Measurements from ENCODE around the gene INCA1. TPM values are rescaled to one million over a fixed set of nuclear protein-coding genes. Genes with fewer than 3 reads are reported as not detected.
"Not testable (repeated sequence)": the region's sequence is repeated elsewhere in the genome, so short reads cannot be mapped to it uniquely, and the experiment has no call there.

The INCA1 gene
- total RNA-seq, 1 donor from 2014 or later: 0.43 TPM

- not testable (repeated sequence) for DNase-seq (ENCODE audit: low spot score); H3K27me3 Mint-ChIP-seq (ENCODE audit: low read depth); H3K9me3 Mint-ChIP-seq; H3K36me3 Mint-ChIP-seq (ENCODE audit: low read depth); H3K4me3 Mint-ChIP-seq (ENCODE audit: low read depth)
- Mint-ChIP-seq H3K4me1 (ENCODE audit: low read depth) (peaks cover 14% of the 10 kb centered on the region), H3K27ac (peak overlapping the region; percentile 96)
- intact Hi-C loops (cut with micrococcal nuclease): loop anchor here (5.0 kb wide), 1 partner anchor 33 kb away; the partner anchor contains the start of genes INCA1 and KIF1C
Observed at GRCh38 chr17:5030168-5030567, 32.8 kb upstream of the INCA1 start.

- peaks cover 4% of the 10 kb centered on the region for H3K36me3 Mint-ChIP-seq (ENCODE audit: low read depth)
- no peaks in the 10 kb centered on the region for H3K9me3 Mint-ChIP-seq
- no peak overlapping the region for H3K4me3 Mint-ChIP-seq (ENCODE audit: low read depth)
- H3K4me1 Mint-ChIP-seq (ENCODE audit: low read depth): peaks cover 14% of the 10 kb centered on the region
- DNase-seq (ENCODE audit: low spot score): no peak
- H3K27ac Mint-ChIP-seq: no peak overlapping the region
- intact Hi-C loops (cut with micrococcal nuclease): no loop called here
- H3K27me3 Mint-ChIP-seq (ENCODE audit: low read depth): no peaks in the 10 kb centered on the region
Observed at GRCh38 chr17:5027916-5028315, 30.6 kb upstream of the INCA1 start.

- intact Hi-C loops (cut with micrococcal nuclease): no loop called here
- Mint-ChIP-seq H3K36me3 (ENCODE audit: low read depth) (peaks cover 8% of the 10 kb centered on the region), H3K4me3 (ENCODE audit: low read depth) (no peak overlapping the region), H3K9me3 (no peaks in the 10 kb centered on the region), H3K27ac (no peak overlapping the region), H3K27me3 (ENCODE audit: low read depth) (no peaks in the 10 kb centered on the region), H3K4me1 (ENCODE audit: low read depth) (peaks cover 14% of the 10 kb centered on the region)
- no peak for DNase-seq (ENCODE audit: low spot score)
Observed at GRCh38 chr17:5027299-5027698, 30.0 kb upstream of the INCA1 start.

- Mint-ChIP-seq H3K27me3 (ENCODE audit: low read depth) (no peaks in the 10 kb centered on the region), H3K4me1 (ENCODE audit: low read depth) (no peaks in the 10 kb centered on the region), H3K36me3 (ENCODE audit: low read depth) (peaks cover 28% of the 10 kb centered on the region), H3K27ac (no peak overlapping the region), H3K9me3 (no peaks in the 10 kb centered on the region), H3K4me3 (ENCODE audit: low read depth) (no peak overlapping the region)
- intact Hi-C loops (cut with micrococcal nuclease): no loop called here
- no peak for DNase-seq (ENCODE audit: low spot score)
Observed at GRCh38 chr17:5024604-5025003, 27.3 kb upstream of the INCA1 start.

GRCh38 chr17:5023588-5024147, 26.3 kb upstream of the INCA1 start:
- no peaks in the 10 kb centered on the region for H3K27me3 Mint-ChIP-seq (ENCODE audit: low read depth)
- H3K4me1 Mint-ChIP-seq (ENCODE audit: low read depth): peaks cover 5% of the 10 kb centered on the region
- H3K4me3 Mint-ChIP-seq (ENCODE audit: low read depth): no peak overlapping the region
- intact Hi-C loops (cut with micrococcal nuclease): no loop called here
- DNase-seq (ENCODE audit: low spot score): no peak
- H3K36me3 Mint-ChIP-seq (ENCODE audit: low read depth): peaks cover 36% of the 10 kb centered on the region
- no peaks in the 10 kb centered on the region for H3K9me3 Mint-ChIP-seq
- peak overlapping the region; percentile 5 for H3K27ac Mint-ChIP-seq

DNA sequence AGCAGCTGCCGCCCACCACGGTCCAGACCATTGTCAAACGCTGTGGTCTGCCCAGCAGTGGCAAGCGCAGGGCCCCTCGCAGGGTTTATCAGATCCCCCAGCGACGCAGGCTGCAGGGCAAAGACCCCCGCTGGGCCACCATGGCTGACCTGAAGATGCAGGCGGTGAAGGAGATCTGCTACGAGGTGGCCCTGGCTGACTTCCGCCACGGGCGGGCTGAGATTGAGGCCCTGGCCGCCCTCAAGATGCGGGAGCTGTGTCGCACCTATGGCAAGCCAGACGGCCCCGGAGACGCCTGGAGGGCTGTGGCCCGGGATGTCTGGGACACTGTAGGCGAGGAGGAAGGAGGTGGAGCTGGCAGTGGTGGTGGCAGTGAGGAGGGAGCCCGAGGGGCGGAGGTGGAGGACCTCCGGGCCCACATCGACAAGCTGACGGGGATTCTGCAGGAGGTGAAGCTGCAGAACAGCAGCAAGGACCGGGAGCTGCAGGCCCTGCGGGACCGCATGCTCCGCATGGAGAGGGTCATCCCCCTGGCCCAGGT, 24.9 kb upstream of the INCA1 start:
- Mint-ChIP-seq H3K27ac (no peak overlapping the region), H3K4me3 (ENCODE audit: low read depth) (no peak overlapping the region), H3K9me3 (no peaks in the 10 kb centered on the region), H3K27me3 (ENCODE audit: low read depth) (no peaks in the 10 kb centered on the region), H3K4me1 (ENCODE audit: low read depth) (peaks cover 5% of the 10 kb centered on the region), H3K36me3 (ENCODE audit: low read depth) (peaks cover 37% of the 10 kb centered on the region)
- no peak for DNase-seq (ENCODE audit: low spot score)
- intact Hi-C loops (cut with micrococcal nuclease): no loop called here

DNA sequence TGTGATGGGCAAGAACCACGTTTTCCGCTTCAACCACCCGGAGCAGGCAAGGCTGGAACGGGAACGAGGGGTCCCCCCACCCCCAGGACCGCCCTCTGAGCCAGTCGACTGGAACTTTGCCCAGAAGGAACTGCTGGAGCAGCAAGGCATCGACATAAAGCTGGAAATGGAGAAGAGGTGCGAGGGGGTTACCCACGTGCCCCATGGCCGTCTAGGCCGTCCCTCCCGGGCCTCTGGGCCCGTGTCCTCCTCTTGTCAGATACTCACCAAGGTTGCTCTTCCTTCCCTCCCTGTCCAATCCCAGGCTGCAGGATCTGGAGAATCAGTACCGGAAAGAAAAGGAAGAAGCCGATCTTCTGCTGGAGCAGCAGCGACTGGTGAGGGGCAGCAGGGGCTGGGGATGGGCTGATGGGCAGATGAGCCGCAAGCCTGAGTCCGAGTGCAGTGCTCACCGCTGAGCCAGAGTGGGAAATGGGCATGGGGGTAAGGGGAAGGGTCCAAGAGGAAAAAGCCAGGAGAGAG, 23.2 kb upstream of the INCA1 start:
- Mint-ChIP-seq H3K9me3 (no peaks in the 10 kb centered on the region), H3K27ac (no peak overlapping the region), H3K4me3 (ENCODE audit: low read depth) (no peak overlapping the region), H3K36me3 (ENCODE audit: low read depth) (peaks cover 42% of the 10 kb centered on the region), H3K27me3 (ENCODE audit: low read depth) (no peaks in the 10 kb centered on the region), H3K4me1 (ENCODE audit: low read depth) (peaks cover 5% of the 10 kb centered on the region)
- intact Hi-C loops (cut with micrococcal nuclease): no loop called here
- DNase-seq (ENCODE audit: low spot score): no peak

DNA sequence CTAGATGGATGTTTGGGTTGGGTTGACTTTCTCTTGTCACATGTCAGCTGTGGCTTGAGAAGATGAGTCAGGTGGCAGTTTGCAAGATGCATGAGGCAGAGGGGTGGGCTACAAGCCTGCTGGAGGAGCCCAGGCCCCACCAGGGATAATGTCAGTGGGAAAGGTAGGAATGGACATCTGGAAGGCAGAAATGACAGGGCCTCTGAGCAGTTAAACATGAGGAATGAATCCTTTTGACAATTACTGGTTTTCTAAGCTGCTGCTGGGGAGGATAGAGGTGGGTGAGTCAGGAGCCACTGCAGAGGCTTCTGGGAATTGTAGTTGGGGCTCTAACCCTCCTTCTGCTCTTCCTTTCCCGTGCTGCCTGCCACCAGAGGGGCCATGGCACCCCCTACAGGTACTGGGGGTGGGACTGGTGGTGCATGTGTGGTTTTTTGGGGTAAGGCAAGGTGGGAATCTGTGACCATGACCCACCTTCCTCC, 22.2 kb upstream of the INCA1 start:
- Mint-ChIP-seq H3K27me3 (ENCODE audit: low read depth) (no peaks in the 10 kb centered on the region), H3K4me3 (ENCODE audit: low read depth) (no peak overlapping the region), H3K9me3 (no peaks in the 10 kb centered on the region), H3K27ac (peak overlapping the region; percentile 70), H3K4me1 (ENCODE audit: low read depth) (peaks cover 5% of the 10 kb centered on the region), H3K36me3 (ENCODE audit: low read depth) (peaks cover 49% of the 10 kb centered on the region)
- intact Hi-C loops (cut with micrococcal nuclease): no loop called here
- no peak for DNase-seq (ENCODE audit: low spot score)

DNA sequence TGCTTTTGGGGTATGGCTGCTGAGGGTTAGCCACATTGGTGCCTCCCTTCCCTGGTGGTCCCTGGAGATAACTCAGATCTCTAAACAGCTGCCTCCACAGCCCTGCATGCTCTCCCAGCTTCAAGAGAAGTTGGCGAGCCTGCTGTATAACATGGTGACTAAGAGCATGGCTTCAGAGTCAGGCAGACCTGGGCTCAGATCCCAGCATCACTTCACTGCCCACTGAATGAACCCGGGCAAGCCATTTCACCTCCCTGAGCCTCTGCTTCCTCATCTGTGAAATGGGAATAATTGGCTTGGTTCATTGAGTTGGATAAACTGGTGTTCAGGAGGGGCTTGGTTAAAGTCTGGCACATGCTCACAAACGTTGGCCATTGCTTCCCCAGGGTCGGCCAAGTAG, 17.0 kb upstream of the INCA1 start:
- DNase-seq (ENCODE audit: low spot score): no peak
- no peaks in the 10 kb centered on the region for H3K27me3 Mint-ChIP-seq (ENCODE audit: low read depth)
- no peak overlapping the region for H3K27ac Mint-ChIP-seq
- H3K9me3 Mint-ChIP-seq: no peaks in the 10 kb centered on the region
- peaks cover 17% of the 10 kb centered on the region for H3K4me1 Mint-ChIP-seq (ENCODE audit: low read depth)
- no peak overlapping the region for H3K4me3 Mint-ChIP-seq (ENCODE audit: low read depth)
- peaks cover 46% of the 10 kb centered on the region for H3K36me3 Mint-ChIP-seq (ENCODE audit: low read depth)
- intact Hi-C loops (cut with micrococcal nuclease): no loop called here

DNA sequence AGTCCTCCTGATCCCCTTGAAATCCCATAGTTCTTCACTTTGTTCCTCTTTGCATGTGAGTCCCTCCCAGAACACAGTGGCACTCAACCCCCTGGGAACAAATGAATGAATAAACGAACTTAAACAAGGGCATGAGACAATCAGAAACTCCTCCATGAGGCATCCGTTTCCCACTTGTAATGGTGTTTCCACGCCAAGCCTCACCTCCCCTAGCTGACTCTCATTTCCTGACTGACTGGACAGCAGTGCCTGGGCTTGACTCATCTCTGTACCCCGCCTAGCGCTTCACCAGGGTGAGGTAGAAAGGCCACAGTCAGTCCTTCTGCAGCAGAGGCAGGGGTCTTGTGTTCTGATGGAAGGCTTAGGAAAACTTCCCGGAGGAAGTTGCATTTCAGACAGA, 14.6 kb upstream of the INCA1 start:
- Mint-ChIP-seq H3K4me1 (ENCODE audit: low read depth) (peaks cover 13% of the 10 kb centered on the region), H3K27ac (peak overlapping the region; percentile 79), H3K27me3 (ENCODE audit: low read depth) (no peaks in the 10 kb centered on the region), H3K36me3 (ENCODE audit: low read depth) (peaks cover 56% of the 10 kb centered on the region), H3K9me3 (no peaks in the 10 kb centered on the region), H3K4me3 (ENCODE audit: low read depth) (no peak overlapping the region)
- DNase-seq (ENCODE audit: low spot score): no peak
- intact Hi-C loops (cut with micrococcal nuclease): no loop called here

GRCh38 chr17:5003214-5003867, 6.0 kb upstream of the INCA1 start:
- Mint-ChIP-seq H3K36me3 (ENCODE audit: low read depth) (peaks cover 71% of the 10 kb centered on the region), H3K4me1 (ENCODE audit: low read depth) (peaks cover 6% of the 10 kb centered on the region)

GRCh38 chr17:5002121-5002788, 4.9 kb upstream of the INCA1 start:
- Mint-ChIP-seq H3K27me3 (ENCODE audit: low read depth) (no peaks in the 10 kb centered on the region), H3K4me1 (ENCODE audit: low read depth) (peaks cover 6% of the 10 kb centered on the region), H3K4me3 (ENCODE audit: low read depth) (no peak overlapping the region), H3K36me3 (ENCODE audit: low read depth) (peaks cover 60% of the 10 kb centered on the region), H3K9me3 (no peaks in the 10 kb centered on the region), H3K27ac (no peak overlapping the region)
- DNase-seq (ENCODE audit: low spot score): no peak
- intact Hi-C loops (cut with micrococcal nuclease): no loop called here

More at GRCh38 chr17:5003214-5003867, 6.0 kb upstream of the INCA1 start:
- H3K27ac Mint-ChIP-seq: no peak overlapping the region
- no peaks in the 10 kb centered on the region for H3K27me3 Mint-ChIP-seq (ENCODE audit: low read depth)
- no peak overlapping the region for H3K4me3 Mint-ChIP-seq (ENCODE audit: low read depth)
- intact Hi-C loops (cut with micrococcal nuclease): no loop called here
- DNase-seq (ENCODE audit: low spot score): no peak
- no peaks in the 10 kb centered on the region for H3K9me3 Mint-ChIP-seq

- Mint-ChIP-seq H3K27ac (no peak overlapping the region), H3K4me3 (ENCODE audit: low read depth) (no peak overlapping the region), H3K36me3 (ENCODE audit: low read depth) (peaks cover 48% of the 10 kb centered on the region), H3K9me3 (no peaks in the 10 kb centered on the region), H3K27me3 (ENCODE audit: low read depth) (no peaks in the 10 kb centered on the region), H3K4me1 (ENCODE audit: low read depth) (peaks cover 10% of the 10 kb centered on the region)
- intact Hi-C loops (cut with micrococcal nuclease): no loop called here
- no peak for DNase-seq (ENCODE audit: low spot score)
Observed at GRCh38 chr17:5000237-5000639, 2.9 kb upstream of the INCA1 start.
